ENCODE data around the gene NFKBIE.
A peak's percentile ranks its signal among the peaks of the same experiment; 100 is the strongest.

NFKBIE gene

GRCh38 chr6:44257025-44257752, 8.2 kb downstream of the NFKBIE start, which contains the start of gene SLC35B2:
Gene SLC35B2 (minus strand): TSS chr6:44257528. CDS start chr6:44257410, 118 bp downstream.
- DNase-seq = peak; percentile 80 to 84

- no peak for DNase-seq
These were observed 8.7 kb downstream of the NFKBIE start for GRCh38 chr6:44256775-44257024.

DNA sequence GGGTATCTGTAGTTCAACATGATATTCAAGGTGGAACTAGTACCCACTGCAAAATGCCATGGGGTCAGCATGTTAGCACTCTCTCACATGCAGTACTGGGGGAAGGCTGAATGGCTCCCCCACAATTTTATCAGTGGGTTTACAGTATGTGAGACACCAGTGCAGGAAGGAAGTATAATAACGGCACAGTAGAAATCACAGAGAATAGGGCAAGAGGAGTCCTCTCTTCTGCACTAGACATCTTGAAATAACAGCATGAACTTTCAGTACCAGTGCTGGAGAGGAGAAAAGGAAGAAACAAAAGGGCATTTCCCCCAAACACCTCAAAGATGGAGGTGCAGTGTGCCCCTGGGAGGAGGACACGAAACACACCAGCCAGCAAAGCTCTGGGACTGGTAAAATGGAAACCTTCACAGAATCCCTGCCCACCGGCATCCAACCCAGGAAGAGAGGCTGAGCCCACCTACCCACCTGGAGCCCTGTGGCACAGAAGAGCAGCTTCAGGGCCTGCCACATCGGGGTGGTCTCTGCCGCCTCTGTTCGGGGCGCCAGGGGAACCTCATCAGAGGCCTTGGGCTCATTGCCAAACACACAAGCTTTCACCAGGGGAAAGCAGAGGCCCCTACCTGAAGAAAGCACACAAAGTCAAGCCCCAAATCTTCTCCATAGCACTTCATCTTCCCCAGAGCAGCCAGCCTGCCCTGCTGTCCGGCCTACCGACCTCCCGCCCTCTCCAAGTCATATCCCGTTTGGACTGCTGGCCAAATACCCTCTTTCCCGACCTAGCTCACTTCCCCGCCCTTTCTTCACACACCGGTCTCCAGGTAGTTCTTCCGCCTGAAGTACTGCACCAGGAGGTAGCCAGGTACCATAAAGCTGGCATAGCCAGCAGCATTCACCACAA, 9.2 kb downstream of the NFKBIE start:
- no peak for DNase-seq

- no peak for DNase-seq
These were observed 10.1 kb downstream of the NFKBIE start for GRCh38 chr6:44255105-44255808.

- no peak for DNase-seq
These were observed 10.9 kb downstream of the NFKBIE start for GRCh38 chr6:44254191-44255104.

DNA sequence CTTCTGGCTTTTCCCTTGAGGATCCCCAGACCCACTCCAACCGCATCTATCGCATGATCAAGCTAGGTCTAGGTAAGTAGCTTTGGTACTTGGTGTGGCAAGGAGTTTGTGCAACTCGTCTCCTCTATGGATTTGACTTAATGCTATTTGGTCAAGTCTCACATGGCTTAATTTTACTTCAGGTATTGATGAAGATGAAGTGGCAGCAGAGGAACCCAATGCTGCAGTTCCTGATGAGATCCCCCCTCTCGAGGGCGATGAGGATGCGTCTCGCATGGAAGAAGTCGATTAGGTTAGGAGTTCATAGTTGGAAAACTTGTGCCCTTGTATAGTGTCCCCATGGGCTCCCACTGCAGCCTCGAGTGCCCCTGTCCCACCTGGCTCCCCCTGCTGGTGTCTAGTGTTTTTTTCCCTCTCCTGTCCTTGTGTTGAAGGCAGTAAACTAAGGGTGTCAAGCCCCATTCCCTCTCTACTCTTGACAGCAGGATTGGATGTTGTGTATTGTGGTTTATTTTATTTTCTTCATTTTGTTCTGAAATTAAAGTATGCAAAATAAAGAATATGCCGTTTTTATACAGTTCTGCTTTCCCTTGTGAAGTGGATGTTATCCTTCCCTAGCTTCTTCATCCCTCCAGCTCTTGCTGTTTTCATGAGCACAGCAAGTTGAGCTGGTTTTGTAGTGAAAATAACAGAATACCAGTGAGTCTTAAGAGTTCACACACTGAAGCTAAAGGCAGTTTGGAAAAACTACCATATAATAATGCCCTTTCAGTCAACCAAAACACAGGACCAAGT, 11.8 kb downstream of the NFKBIE start:
- DNase-seq = peak; percentile 50 to 73

- DNase-seq = no peak
These were observed 13.5 kb downstream of the NFKBIE start for GRCh38 chr6:44251576-44252524.

- DNase-seq = no peak
These were observed 14.6 kb downstream of the NFKBIE start for GRCh38 chr6:44250718-44251123.

GRCh38 chr6:44250067-44250717, 15.2 kb downstream of the NFKBIE start:
- no peak for DNase-seq

DNA sequence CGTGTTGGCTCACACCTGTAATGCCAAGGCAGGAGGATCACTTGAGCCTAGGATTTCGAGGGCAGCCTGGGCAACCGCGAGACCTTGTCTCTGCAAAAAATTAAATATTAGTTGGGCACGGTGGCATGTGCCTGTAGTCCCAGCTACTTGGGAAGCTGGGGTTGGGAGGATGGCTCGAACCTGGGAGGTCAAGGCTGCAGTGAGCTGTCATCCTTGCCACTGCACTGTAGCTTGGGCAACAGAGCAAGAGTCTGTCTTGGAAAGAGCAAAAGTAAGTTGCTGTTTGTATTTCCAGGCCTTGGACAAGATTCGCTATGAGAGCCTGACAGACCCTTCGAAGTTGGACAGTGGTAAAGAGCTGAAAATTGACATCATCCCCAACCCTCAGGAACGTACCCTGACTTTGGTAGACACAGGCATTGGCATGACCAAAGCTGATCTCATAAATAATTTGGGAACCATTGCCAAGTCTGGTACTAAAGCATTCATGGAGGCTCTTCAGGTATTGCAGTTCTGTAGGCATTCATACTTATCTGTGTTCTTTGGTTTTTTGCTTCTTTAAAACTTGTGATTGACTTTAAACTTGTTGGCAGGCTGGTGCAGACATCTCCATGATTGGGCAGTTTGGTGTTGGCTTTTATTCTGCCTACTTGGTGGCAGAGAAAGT, 16.1 kb downstream of the NFKBIE start:
- DNase-seq = no peak

DNA sequence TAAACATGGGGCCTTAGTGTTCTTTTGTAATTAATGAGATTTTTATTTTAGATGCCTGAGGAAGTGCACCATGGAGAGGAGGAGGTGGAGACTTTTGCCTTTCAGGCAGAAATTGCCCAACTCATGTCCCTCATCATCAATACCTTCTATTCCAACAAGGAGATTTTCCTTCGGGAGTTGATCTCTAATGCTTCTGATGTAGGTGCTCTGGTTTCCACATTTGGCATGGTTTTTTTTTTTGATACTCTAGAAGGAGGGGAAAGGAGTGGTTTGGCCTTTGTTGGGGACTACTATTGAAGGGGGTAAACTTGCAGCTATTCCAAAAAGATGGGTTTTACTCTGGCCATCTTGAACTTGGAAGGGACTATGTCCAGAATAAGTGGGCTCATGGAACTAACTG, 16.8 kb downstream of the NFKBIE start:
- no peak for DNase-seq

GRCh38 chr6:44247338-44248302, 17.7 kb downstream of the NFKBIE start:
- DNase-seq = peak; percentile 54 to 70

GRCh38 chr6:44246663-44247337, 18.6 kb downstream of the NFKBIE start, which contains the start of gene HSP90AB1:
Gene HSP90AB1 (plus strand): TSS chr6:44247101. CDS start chr6:44248630, 1,529 bp downstream.
- DNase-seq = peak; percentile 98

GRCh38 chr6:44245912-44246662, 19.3 kb downstream of the NFKBIE start:
- peak; percentile 76 to 77 for DNase-seq

GRCh38 chr6:44245391-44245911, 19.9 kb downstream of the NFKBIE start:
- DNase-seq = no peak

DNA sequence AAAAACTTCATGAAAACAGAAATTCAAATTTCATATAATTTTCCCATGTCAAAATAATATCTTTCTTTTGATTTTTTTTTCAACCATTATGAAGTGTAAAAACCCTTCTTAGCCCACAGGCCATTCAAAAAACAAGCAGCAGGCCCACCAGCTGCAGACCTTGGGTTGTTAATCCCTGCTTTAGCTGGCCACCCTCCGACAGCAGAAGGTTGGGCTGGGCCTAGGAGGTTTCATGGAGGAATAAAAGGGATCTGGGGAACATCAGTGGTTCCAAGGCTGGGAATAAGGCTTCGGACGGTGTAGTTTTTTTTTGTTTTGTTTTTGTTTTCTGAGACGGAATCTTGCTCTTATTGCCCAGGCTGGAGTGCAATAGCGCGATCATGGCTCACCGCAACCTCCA, 22.0 kb downstream of the NFKBIE start:
- DNase-seq = no peak

Data from AML-193 (cell line).